Measurements from ENCODE around the gene WRNIP1.

The WRNIP1 gene

DNA sequence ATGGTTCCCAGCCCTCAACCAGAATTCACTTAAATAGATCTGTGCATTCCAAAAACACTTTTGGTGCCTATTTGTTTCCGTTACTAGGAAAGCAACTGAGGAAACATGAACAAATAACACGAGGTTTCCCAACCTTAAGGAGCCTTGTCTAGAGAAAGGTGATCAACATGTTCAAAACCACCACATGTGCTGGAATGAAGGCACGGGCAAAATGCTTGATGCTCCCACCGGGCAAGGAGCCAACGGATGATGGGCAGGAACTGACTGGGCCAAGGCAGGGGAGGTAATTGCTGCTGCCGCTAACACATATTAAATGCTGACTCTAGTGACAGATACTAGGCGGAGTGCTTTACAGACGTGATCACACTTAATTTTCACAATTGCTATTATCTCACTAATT lies 17.0 kb upstream of the WRNIP1 start:
- CTCF ChIA-PET: interaction anchor here (3.3 to 4.6 kb wide), 2 partner anchors 10 to 11 kb away, joined by 17 to 100 read pairs; no protein-coding TSS in a partner anchor
- H3K9me3 Mint-ChIP-seq: no peaks in the 10 kb centered on the region
- peaks cover 47% of the 10 kb centered on the region for H3K27me3 Mint-ChIP-seq
- no peaks in the 10 kb centered on the region for H3K4me1 Mint-ChIP-seq
- no peaks in the 10 kb centered on the region for H3K36me3 Mint-ChIP-seq
- no peak overlapping the region for H3K4me3 Mint-ChIP-seq
- DNase-seq: no peak
- no peak overlapping the region for H3K27ac Mint-ChIP-seq

GRCh38 chr6:2749969-2750600 lies 15.1 kb upstream of the WRNIP1 start:
- peaks cover 58% of the 10 kb centered on the region for H3K27me3 Mint-ChIP-seq
- no peaks in the 10 kb centered on the region for H3K36me3 Mint-ChIP-seq
- H3K4me1 Mint-ChIP-seq: no peaks in the 10 kb centered on the region
- no peak overlapping the region for H3K4me3 Mint-ChIP-seq
- no peaks in the 10 kb centered on the region for H3K9me3 Mint-ChIP-seq
- CTCF ChIA-PET: interaction anchor here (0.5 to 4.6 kb wide), 18 partner anchors 8 to 1154 kb away, joined by 3 to 100 read pairs (median 4); no protein-coding TSS in a partner anchor
- peak; percentile 77 for DNase-seq
- H3K27ac Mint-ChIP-seq: no peak overlapping the region

DNA sequence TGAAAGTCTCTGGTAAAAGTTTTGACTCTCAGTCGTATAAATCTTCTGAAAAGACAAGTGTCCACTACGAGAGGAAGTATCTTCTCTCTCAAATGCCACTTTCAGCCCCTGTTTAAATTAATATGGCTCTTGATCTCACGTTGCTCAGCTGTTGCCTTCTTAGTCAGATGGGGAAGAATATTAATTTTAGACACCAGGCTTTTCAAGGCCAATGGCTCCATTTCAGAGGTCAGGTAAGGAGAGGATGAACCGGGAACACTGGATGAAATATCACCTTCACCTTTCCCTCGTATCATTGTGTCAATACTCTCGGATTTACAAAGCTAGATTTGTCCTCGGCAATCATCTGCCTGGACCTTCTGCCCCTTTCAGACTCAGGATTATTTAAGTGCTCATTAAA lies 14.4 kb upstream of the WRNIP1 start, which contains the start of gene MYLK4:
Gene MYLK4, minus strand, starts transcription at position 91 of the 400 bp plus-strand sequence. CDS start 1,628 bp downstream, outside the sequence.
- Mint-ChIP-seq H3K4me3 (no peak within 1 kb of the TSS), H3K27ac (no peak within 1 kb of the TSS)
- CTCF ChIA-PET: interaction anchor here (0.5 to 4.6 kb wide), 15 partner anchors 8 to 1155 kb away, joined by 3 to 100 read pairs (median 6); no protein-coding TSS in a partner anchor

DNA sequence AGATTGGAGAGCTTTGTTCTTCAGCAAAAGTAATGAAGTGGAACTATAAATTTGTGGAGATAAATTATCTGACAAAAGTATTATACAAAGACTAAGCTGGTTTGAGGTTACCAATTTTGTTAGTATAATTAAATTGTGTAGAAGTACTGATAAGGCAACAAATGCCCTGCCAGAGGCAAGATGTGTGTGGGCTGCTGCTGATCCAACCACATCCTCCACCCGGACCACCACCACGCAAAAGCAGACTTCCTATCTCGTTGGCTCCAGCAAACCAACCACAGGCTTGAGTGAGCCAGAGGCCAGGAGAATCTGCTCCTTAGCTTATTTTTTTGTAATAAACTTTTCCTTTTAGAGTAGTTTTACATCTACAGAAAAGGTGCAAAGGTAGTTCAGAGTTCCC lies 13.3 kb upstream of the WRNIP1 start:
- Mint-ChIP-seq H3K27ac (no peak overlapping the region), H3K27me3 (peaks cover 61% of the 10 kb centered on the region), H3K36me3 (no peaks in the 10 kb centered on the region), H3K4me3 (no peak overlapping the region), H3K4me1 (no peaks in the 10 kb centered on the region), H3K9me3 (no peaks in the 10 kb centered on the region)
- CTCF ChIA-PET: interaction anchor here (2.5 to 4.6 kb wide), 2 partner anchors 10 to 15 kb away, joined by 14 to 100 read pairs; no protein-coding TSS in a partner anchor
- no peak for DNase-seq

More for the DNA sequence above, 14.4 kb upstream of the WRNIP1 start, which contains the start of gene MYLK4:
- Mint-ChIP-seq H3K36me3 (no peaks in the 10 kb centered on the region), H3K9me3 (no peaks in the 10 kb centered on the region), H3K27me3 (peaks cover 65% of the 10 kb centered on the region), H3K4me1 (no peaks in the 10 kb centered on the region)
- no peak for DNase-seq

DNA sequence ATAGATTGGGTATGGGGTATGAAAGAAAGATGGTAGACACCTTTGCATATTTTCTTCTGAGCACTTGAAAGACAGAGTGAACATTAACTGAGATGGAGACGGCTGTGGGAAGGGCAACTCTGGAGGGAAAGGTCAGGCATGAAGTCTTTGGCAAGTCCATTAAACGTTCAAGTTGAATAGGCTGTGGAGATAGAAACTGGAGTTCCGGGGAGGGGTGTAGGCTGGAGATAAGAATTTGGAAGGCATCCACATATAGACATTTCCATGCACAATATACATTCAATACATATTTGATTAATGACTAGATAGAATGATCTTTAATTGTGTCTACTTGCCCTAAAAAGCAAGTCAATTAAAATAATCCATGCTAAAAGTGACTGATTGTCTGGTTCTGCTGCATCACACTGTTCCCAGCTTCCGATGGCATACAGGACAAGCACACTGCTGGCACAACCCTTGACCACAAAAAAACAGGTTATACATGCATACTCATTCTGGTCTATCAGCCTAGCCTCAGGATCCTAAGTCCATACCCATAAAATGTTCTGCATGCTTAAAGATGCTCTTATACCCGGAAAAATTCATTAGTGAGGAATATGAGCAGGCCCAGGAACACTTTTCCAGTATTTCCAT lies 12.6 kb upstream of the WRNIP1 start:
- Mint-ChIP-seq H3K4me1 (no peaks in the 10 kb centered on the region), H3K27me3 (peaks cover 60% of the 10 kb centered on the region), H3K4me3 (no peak overlapping the region), H3K36me3 (no peaks in the 10 kb centered on the region), H3K9me3 (no peaks in the 10 kb centered on the region), H3K27ac (no peak overlapping the region)
- no peak for DNase-seq
- CTCF ChIA-PET: interaction anchor here (4.6 kb wide), 1 partner anchor 16 kb away, joined by 100 read pairs; no protein-coding TSS in a partner anchor

DNA sequence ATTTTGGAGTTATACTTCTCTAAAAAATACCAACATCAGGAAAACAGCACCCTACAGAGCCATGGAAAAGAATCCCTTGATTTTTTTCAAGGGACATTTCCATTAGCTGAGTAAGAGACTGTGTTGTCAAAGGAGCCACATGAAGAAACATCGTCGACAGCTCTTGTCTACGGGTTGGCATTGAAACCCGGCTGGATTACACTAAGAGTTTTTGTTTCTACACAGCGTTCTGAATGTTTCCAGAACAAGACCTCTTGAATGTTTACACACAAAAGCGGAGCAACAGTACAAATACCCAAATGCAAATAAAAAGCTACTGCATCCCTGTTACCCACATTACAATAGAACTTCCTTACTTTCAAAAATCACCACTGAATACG lies 12.1 kb upstream of the WRNIP1 start:
- Mint-ChIP-seq H3K27ac (no peak overlapping the region), H3K4me1 (no peaks in the 10 kb centered on the region), H3K36me3 (no peaks in the 10 kb centered on the region), H3K9me3 (no peaks in the 10 kb centered on the region), H3K4me3 (no peak overlapping the region), H3K27me3 (peaks cover 59% of the 10 kb centered on the region)
- CTCF ChIA-PET: interaction anchor here (0.9 kb wide), 1 partner anchor 17 kb away, joined by 3 read pairs; no protein-coding TSS in a partner anchor
- DNase-seq: no peak

- no peaks in the 10 kb centered on the region for H3K36me3 Mint-ChIP-seq
- peaks cover 53% of the 10 kb centered on the region for H3K27me3 Mint-ChIP-seq
- H3K4me3 Mint-ChIP-seq: no peak overlapping the region
- CTCF ChIA-PET: interaction anchor here (0.9 kb wide), 1 partner anchor 17 kb away, joined by 3 read pairs; no protein-coding TSS in a partner anchor
- no peak for DNase-seq
- H3K4me1 Mint-ChIP-seq: no peaks in the 10 kb centered on the region
- no peaks in the 10 kb centered on the region for H3K9me3 Mint-ChIP-seq
- no peak overlapping the region for H3K27ac Mint-ChIP-seq
These were observed 11.4 kb upstream of the WRNIP1 start for GRCh38 chr6:2753743-2754142.

GRCh38 chr6:2754393-2754792 lies 10.8 kb upstream of the WRNIP1 start:
- Mint-ChIP-seq H3K36me3 (no peaks in the 10 kb centered on the region), H3K27me3 (peaks cover 48% of the 10 kb centered on the region), H3K4me1 (no peaks in the 10 kb centered on the region), H3K27ac (no peak overlapping the region), H3K9me3 (no peaks in the 10 kb centered on the region), H3K4me3 (no peak overlapping the region)
- CTCF ChIA-PET: no interaction called here
- DNase-seq: no peak

DNA sequence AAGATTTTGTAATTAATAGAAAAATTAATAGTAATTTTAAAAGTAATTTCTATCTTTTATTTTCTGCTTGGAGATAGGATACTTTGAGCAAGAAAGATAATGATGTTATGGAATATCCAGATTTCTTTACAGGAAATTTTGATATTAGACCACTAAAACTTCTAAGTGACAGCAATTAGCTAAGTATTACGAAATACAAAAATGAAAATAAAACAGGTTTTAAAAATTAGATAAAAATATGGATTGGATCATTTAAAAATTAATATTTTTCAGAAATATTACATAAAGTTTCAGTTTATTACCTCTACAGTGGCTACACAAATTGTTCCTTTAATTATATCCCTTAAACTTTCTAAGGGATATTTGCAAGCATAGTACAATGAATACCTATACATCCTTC lies 10.3 kb upstream of the WRNIP1 start:
- Mint-ChIP-seq H3K27ac (no peak overlapping the region), H3K9me3 (no peaks in the 10 kb centered on the region), H3K27me3 (peaks cover 48% of the 10 kb centered on the region), H3K4me1 (no peaks in the 10 kb centered on the region), H3K4me3 (no peak overlapping the region), H3K36me3 (no peaks in the 10 kb centered on the region)
- CTCF ChIA-PET: no interaction called here
- no peak for DNase-seq

DNA sequence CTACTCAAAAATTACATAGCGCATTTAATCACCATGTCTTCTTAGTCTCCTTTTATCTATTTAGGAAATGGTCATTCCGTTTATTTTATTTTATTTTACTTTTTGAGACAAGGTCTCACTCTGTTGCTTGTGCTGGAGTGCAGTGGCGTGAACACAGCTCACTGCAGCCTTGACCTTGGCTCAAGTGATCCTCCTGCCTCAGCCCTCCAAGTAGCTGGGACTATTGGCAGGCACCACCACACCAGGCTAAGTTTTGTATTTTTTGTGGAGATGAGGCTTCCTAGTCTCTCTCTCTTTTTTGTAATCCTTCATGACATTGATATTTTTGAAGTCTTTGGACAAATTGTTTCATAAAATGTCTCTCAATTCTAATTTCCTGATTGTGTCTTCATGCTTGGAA lies 9.7 kb upstream of the WRNIP1 start:
- H3K4me1 Mint-ChIP-seq: no peaks in the 10 kb centered on the region
- H3K27ac Mint-ChIP-seq: no peak overlapping the region
- CTCF ChIA-PET: no interaction called here
- no peaks in the 10 kb centered on the region for H3K36me3 Mint-ChIP-seq
- DNase-seq: no peak
- H3K27me3 Mint-ChIP-seq: peaks cover 48% of the 10 kb centered on the region
- H3K9me3 Mint-ChIP-seq: no peaks in the 10 kb centered on the region
- H3K4me3 Mint-ChIP-seq: no peak overlapping the region

- Mint-ChIP-seq H3K27ac (no peak overlapping the region), H3K4me1 (peaks cover 8% of the 10 kb centered on the region), H3K27me3 (peaks cover 40% of the 10 kb centered on the region), H3K4me3 (no peak overlapping the region), H3K36me3 (no peaks in the 10 kb centered on the region), H3K9me3 (no peaks in the 10 kb centered on the region)
- CTCF ChIA-PET: no interaction called here
- DNase-seq: no peak
These were observed 9.0 kb upstream of the WRNIP1 start for GRCh38 chr6:2756241-2756640.

GRCh38 chr6:2756687-2757224 lies 8.4 kb upstream of the WRNIP1 start:
- no peak overlapping the region for H3K27ac Mint-ChIP-seq
- H3K27me3 Mint-ChIP-seq: peaks cover 36% of the 10 kb centered on the region
- H3K4me1 Mint-ChIP-seq: peaks cover 10% of the 10 kb centered on the region
- CTCF ChIA-PET: interaction anchor here (0.6 kb wide), 1 partner anchor 330 kb away, joined by 3 read pairs; no protein-coding TSS in a partner anchor
- no peaks in the 10 kb centered on the region for H3K9me3 Mint-ChIP-seq
- no peak overlapping the region for H3K4me3 Mint-ChIP-seq
- no peaks in the 10 kb centered on the region for H3K36me3 Mint-ChIP-seq
- DNase-seq: no peak

DNA sequence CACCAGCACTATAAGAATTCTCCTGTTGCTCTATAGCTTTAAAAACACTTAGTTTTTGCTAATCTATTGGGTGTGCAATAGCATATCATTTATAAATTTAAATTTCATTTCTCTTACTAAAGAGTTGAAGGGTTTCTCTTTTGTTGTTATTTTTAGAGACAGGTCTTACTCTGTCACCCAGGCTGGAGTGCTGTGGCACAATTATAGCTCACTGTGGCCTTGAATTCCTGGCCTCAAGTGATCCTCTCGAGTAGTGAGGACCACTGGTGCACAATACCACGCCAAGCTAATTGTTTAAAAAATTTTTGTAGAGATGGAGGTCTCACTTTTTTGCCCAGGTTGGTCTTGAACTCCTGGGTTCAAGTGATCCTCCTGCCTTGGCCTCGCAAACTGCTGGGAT lies 6.2 kb upstream of the WRNIP1 start:
- H3K27me3 Mint-ChIP-seq: peaks cover 14% of the 10 kb centered on the region
- no peak overlapping the region for H3K4me3 Mint-ChIP-seq
- DNase-seq: no peak
- no peak overlapping the region for H3K27ac Mint-ChIP-seq
- H3K4me1 Mint-ChIP-seq: peaks cover 10% of the 10 kb centered on the region
- H3K36me3 Mint-ChIP-seq: no peaks in the 10 kb centered on the region
- no peaks in the 10 kb centered on the region for H3K9me3 Mint-ChIP-seq
- CTCF ChIA-PET: interaction anchor here (0.9 to 2.0 kb wide), 4 partner anchors 8 to 23 kb away, joined by 3 to 17 read pairs (median 4); partner anchors contain the start of gene MYLK4

Measured in activated naive CD4-positive, alpha-beta T cell treated with anti-CD3 and anti-CD28 coated beads, Interleukin-2, amount 10 ng/mL, durations not matched to agents 7 days and 5 days (primary cell).